Tibial artery (tissue), 4 donors: ENCODE results near the gene COMMD4.

Experiments used
- DNase-seq, 2 donors: peaks; one replicate each; pipeline ENCODE4 v3.0.0-alpha.2; 2019
- H3K27ac ChIP-seq, 2 donors: fragments of 200-600 bp; sonication (generic) in 1 of 2; 1 replicate in 1 of 2; 2 replicates in 1 of 2; pipeline ENCODE4 v1.5.1; 2018 to 2019; ENCODE audit warnings: mild to moderate bottlenecking in 1 of 2
- H3K27me3 ChIP-seq, 2 donors: fragments of 200-600 bp; sonication (generic) in 1 of 2; one replicate each; pipeline versions ENCODE4 v1.5.1 to v1.6.0; 2016 to 2019
- H3K36me3 ChIP-seq, 3 donors: fragments of 200-600 bp; sonication (generic) in 2 of 3; one replicate each; pipeline ENCODE4 v1.5.1; 2016 to 2019; ENCODE audit warnings: mild to moderate bottlenecking in 2 of 3
- H3K4me1 ChIP-seq, 4 donors: fragments of 200-600 bp; sonication (generic) in 2 of 4; 1 replicate in 3 of 4; 2 replicates in 1 of 4; pipeline ENCODE4 v1.5.1; 2016 to 2019
- H3K4me3 ChIP-seq, 2 donors: fragments of 200-600 bp; sonication (generic) in 1 of 2; 1 replicate in 1 of 2; 2 replicates in 1 of 2; pipeline ENCODE4 v1.5.1; 2018 to 2019; ENCODE audit warnings: mild to moderate bottlenecking in 2 of 2
- H3K9me3 ChIP-seq, 3 donors: fragments of 200-600 bp; sonication (generic) in 1 of 3; one replicate each; pipeline ENCODE4 v1.5.1; 2016 to 2019
- CTCF ChIP-seq, 2 experiments: fragments of 200-600 bp in 1 of 2; fragments of 450-650 bp in 1 of 2; IDR thresholded peaks; one replicate each; pipeline ENCODE4 v1.5.1; 2017 to 2019; ENCODE audit warnings: antibody characterized with exemption in 2 of 2, mild to moderate bottlenecking in 1 of 2, moderate library complexity in 1 of 2
- intact Hi-C: fragments of 100-400 bp; cut with DNase I; formaldehyde crosslinking; loops from one replicate; pipeline ENCODE4 v1.15.0; 2023; ENCODE audit warnings: low total_unique reads

COMMD4 gene

GRCh38 chr15:75357976-75358673 lies 22.3 kb downstream of the COMMD4 start:
- intact Hi-C loops, result no loop called here
- no peaks in the 10 kb centered on the region for H3K9me3 ChIP-seq
- no peak overlapping the region for H3K27ac ChIP-seq
- H3K4me1 ChIP-seq, result no peaks in the 10 kb centered on the region
- peaks cover 27 to 98% (median 74%) of the 10 kb centered on the region in 3 donors for H3K36me3 ChIP-seq
- no peak overlapping the region for H3K4me3 ChIP-seq
- DNase-seq, result no peak
- H3K27me3 ChIP-seq, result no peaks in the 10 kb centered on the region
- no peak for TF ChIP-seq CTCF (IDR thresholded peaks at IDR 0.05)

GRCh38 chr15:75358771-75359536 lies 23.1 kb downstream of the COMMD4 start:
- H3K9me3 ChIP-seq, result no peaks in the 10 kb centered on the region
- no peak for DNase-seq
- peaks cover 28 to 100% (median 82%) of the 10 kb centered on the region in 3 donors for H3K36me3 ChIP-seq
- H3K4me3 ChIP-seq, result no peak overlapping the region
- no peak for TF ChIP-seq CTCF (IDR thresholded peaks at IDR 0.05)
- H3K27me3 ChIP-seq, result no peaks in the 10 kb centered on the region
- no peak overlapping the region for H3K27ac ChIP-seq
- H3K4me1 ChIP-seq, result no peaks in the 10 kb centered on the region
- intact Hi-C loops, result no loop called here

GRCh38 chr15:75359537-75360250 lies 23.8 kb downstream of the COMMD4 start:
- no peaks in the 10 kb centered on the region for H3K27me3 ChIP-seq
- TF ChIP-seq CTCF (IDR thresholded peaks at IDR 0.05), result no peak
- no peaks in the 10 kb centered on the region for H3K9me3 ChIP-seq
- no peak overlapping the region for H3K27ac ChIP-seq
- peaks cover 35 to 100% (median 90%) of the 10 kb centered on the region in 3 donors for H3K36me3 ChIP-seq
- intact Hi-C loops, result loop anchor here (10.0 kb wide), 1 partner anchor 405 kb away; no protein-coding TSS in a partner anchor
- no peak for DNase-seq
- H3K4me1 ChIP-seq, result no peaks in the 10 kb centered on the region
- H3K4me3 ChIP-seq, result no peak overlapping the region

- Histone ChIP-seq H3K9me3 (no peaks in the 10 kb centered on the region), H3K36me3 (peaks cover 35 to 100% (median 93%) of the 10 kb centered on the region in 3 donors), H3K4me3 (no peak overlapping the region), H3K27ac (no peak overlapping the region), H3K27me3 (no peaks in the 10 kb centered on the region), H3K4me1 (no peaks in the 10 kb centered on the region)
- no peak for TF ChIP-seq CTCF (IDR thresholded peaks at IDR 0.05)
- intact Hi-C loops, result loop anchor here (10.0 kb wide), 1 partner anchor 404 kb away; no protein-coding TSS in a partner anchor
- no peak for DNase-seq
Observed at GRCh38 chr15:75360391-75360790, 24.5 kb downstream of the COMMD4 start.

- H3K36me3 ChIP-seq, result peaks cover 35 to 100% (median 92%) of the 10 kb centered on the region in 3 donors
Observed at GRCh38 chr15:75360856-75361255, 25.0 kb downstream of the COMMD4 start.

More at GRCh38 chr15:75360856-75361255, 25.0 kb downstream of the COMMD4 start:
- Histone ChIP-seq H3K27ac (no peak overlapping the region), H3K4me3 (no peak overlapping the region), H3K4me1 (no peaks in the 10 kb centered on the region), H3K9me3 (no peaks in the 10 kb centered on the region), H3K27me3 (no peaks in the 10 kb centered on the region)
- DNase-seq, result no peak
- intact Hi-C loops, result loop anchor here (10.0 kb wide), 1 partner anchor 404 kb away; no protein-coding TSS in a partner anchor
- TF ChIP-seq CTCF (IDR thresholded peaks at IDR 0.05), result no peak
